ENCODE results near the gene DUS2. TPM values are rescaled to one million over a fixed set of nuclear protein-coding genes. Genes with fewer than 3 reads are reported as not detected.

DUS2 gene
- total RNA-seq, 1 donor from 2014 or later, result 24.1 TPM

GRCh38 chr16:68069511-68070248, 46.6 kb downstream of the DUS2 start:
- peaks cover 17% of the 10 kb centered on the region for H3K36me3 Mint-ChIP-seq
- DNase-seq (ENCODE audit: extremely low spot score, unreplicated experiment), result peak; percentile 54
- TF ChIP-seq, protein P1, sequence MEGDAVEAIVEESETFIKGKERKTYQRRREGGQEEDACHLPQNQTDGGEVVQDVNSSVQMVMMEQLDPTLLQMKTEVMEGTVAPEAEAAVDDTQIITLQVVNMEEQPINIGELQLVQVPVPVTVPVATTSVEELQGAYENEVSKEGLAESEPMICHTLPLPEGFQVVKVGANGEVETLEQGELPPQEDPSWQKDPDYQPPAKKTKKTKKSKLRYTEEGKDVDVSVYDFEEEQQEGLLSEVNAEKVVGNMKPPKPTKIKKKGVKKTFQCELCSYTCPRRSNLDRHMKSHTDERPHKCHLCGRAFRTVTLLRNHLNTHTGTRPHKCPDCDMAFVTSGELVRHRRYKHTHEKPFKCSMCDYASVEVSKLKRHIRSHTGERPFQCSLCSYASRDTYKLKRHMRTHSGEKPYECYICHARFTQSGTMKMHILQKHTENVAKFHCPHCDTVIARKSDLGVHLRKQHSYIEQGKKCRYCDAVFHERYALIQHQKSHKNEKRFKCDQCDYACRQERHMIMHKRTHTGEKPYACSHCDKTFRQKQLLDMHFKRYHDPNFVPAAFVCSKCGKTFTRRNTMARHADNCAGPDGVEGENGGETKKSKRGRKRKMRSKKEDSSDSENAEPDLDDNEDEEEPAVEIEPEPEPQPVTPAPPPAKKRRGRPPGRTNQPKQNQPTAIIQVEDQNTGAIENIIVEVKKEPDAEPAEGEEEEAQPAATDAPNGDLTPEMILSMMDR (conservative IDR thresholded peaks at IDR 0.05), result no peak
- H3K4me1 Mint-ChIP-seq (ENCODE audit: unreplicated experiment), result peaks cover 5% of the 10 kb centered on the region
- no peak overlapping the region for H3K4me3 Mint-ChIP-seq
- H3K27me3 Mint-ChIP-seq, result no peaks in the 10 kb centered on the region
- no peaks in the 10 kb centered on the region for H3K9me3 Mint-ChIP-seq
- H3K27ac Mint-ChIP-seq, result no peak overlapping the region

DNA sequence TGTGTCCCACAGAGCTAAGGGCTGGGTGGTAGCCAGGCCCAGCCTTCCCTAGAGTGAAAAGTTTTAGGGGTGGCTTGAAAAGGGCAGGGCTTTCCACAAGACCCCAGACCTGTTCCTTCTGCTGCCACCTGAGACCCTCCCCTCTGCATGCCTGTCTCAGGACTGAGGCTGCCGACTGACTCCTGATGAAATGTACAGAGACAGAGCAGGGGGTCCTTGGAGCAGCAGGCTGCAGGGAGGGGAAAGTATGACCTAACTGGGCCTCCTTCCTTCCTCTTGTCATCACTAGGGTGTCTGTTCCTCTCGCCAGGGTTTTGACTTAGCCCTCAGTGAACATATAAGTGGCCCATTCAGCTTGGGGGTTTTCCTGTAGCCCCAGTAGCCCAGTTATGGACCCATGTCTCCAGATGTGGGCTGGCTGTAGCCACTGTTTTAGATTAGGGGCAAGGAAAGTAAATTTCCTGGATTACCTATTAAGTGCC, 47.2 kb downstream of the DUS2 start:
- Mint-ChIP-seq H3K27me3 (no peaks in the 10 kb centered on the region), H3K36me3 (peaks cover 15% of the 10 kb centered on the region), H3K27ac (no peak overlapping the region), H3K4me1 (ENCODE audit: unreplicated experiment) (no peaks in the 10 kb centered on the region), H3K4me3 (no peak overlapping the region), H3K9me3 (no peaks in the 10 kb centered on the region)
- TF ChIP-seq, protein P1 (conservative IDR thresholded peaks at IDR 0.05), result no peak
- DNase-seq (ENCODE audit: extremely low spot score, unreplicated experiment), result peak; percentile 47

GRCh38 chr16:68070806-68071517, 47.9 kb downstream of the DUS2 start:
- Mint-ChIP-seq H3K27me3 (no peaks in the 10 kb centered on the region), H3K4me3 (no peak overlapping the region), H3K27ac (no peak overlapping the region), H3K36me3 (peaks cover 15% of the 10 kb centered on the region), H3K9me3 (no peaks in the 10 kb centered on the region), H3K4me1 (ENCODE audit: unreplicated experiment) (no peaks in the 10 kb centered on the region)
- TF ChIP-seq, protein P1 (conservative IDR thresholded peaks at IDR 0.05), result no peak
- DNase-seq (ENCODE audit: extremely low spot score, unreplicated experiment), result peak; percentile 47

DNA sequence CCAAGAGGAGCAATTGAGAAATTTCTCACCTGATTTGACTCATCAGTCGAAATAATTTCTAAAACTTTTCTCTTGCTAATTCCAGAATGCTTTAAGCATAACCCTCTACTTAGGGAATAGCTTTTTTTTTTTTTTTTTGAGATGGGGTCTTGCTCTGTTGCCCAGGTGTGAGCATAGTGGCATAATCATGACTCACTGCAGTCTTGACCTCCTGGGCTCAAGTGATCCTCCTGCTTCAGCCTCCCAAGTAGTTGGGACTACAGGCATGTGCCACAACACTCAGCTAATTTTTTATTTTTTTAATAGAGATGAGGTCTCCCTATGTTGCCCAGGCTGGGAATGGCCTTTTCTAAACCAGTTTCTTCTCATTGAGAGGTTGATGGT, 48.4 kb downstream of the DUS2 start:
- TF ChIP-seq, protein P1 (conservative IDR thresholded peaks at IDR 0.05), result no peak
- no peaks in the 10 kb centered on the region for H3K9me3 Mint-ChIP-seq
- peaks cover 18% of the 10 kb centered on the region for H3K36me3 Mint-ChIP-seq
- H3K27me3 Mint-ChIP-seq, result no peaks in the 10 kb centered on the region
- H3K4me1 Mint-ChIP-seq (ENCODE audit: unreplicated experiment), result no peaks in the 10 kb centered on the region
- H3K27ac Mint-ChIP-seq, result no peak overlapping the region
- DNase-seq (ENCODE audit: extremely low spot score, unreplicated experiment), result no peak
- no peak overlapping the region for H3K4me3 Mint-ChIP-seq

DNA sequence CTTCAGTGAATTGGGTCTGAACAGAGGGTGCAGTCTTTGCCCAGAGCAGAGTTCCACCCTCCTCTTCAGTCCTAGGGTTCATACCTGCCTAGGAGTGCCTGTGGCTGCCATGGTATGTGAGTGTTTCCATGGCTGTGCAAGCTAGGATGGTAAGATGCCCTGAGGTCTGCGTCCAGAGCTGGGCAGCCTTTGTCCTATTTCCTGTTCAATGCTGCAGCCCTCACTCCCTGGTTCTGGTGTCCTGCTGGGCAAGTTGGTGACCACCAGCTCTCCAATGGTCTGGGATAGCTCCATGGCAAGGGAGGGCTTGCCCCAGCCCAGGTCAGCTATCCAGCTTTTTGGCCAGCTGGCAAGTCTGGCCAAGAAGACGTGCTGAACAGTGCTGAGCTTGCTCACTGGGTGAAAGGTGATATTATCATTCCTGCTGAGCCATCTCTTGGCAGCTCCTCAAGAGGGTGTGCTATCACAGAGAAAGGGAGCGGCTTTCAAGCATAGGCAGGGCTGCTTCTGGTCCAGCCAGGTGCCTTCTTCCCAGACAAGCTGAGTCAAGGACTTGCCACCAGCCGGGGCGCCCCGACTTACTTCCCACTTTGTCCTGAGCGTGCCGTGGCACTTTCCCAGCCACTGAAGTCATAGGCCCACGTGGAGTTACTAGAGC, 49.1 kb downstream of the DUS2 start:
- Mint-ChIP-seq H3K9me3 (no peaks in the 10 kb centered on the region), H3K27me3 (no peaks in the 10 kb centered on the region), H3K36me3 (peaks cover 19% of the 10 kb centered on the region), H3K4me3 (no peak overlapping the region), H3K4me1 (ENCODE audit: unreplicated experiment) (no peaks in the 10 kb centered on the region), H3K27ac (no peak overlapping the region)
- DNase-seq (ENCODE audit: extremely low spot score, unreplicated experiment), result peak; percentile 29
- TF ChIP-seq, protein P1 (conservative IDR thresholded peaks at IDR 0.05), result no peak
